ENCODE measurements around the gene TMEM229B. TPM values are rescaled to one million over a fixed set of nuclear protein-coding genes. Genes with fewer than 3 reads are reported as not detected.
A peak's percentile ranks its signal among the peaks of the same experiment; 100 is the strongest.

Gene TMEM229B
- total RNA-seq, 1 experiment from 2014 or later = 0.71 TPM

- peak within 1 kb of the TSS; percentile 66 to 80 for H3K4me3 ChIP-seq (replicated peaks in 1 of 2; ENCODE audit: low read depth in 1 of 2, low read length in 2 of 2)
- CTCF ChIA-PET = interaction anchor here (0.7 to 1.2 kb wide), 4 partner anchors 9 to 171 kb away, joined by 3 to 5 read pairs (median 4); no protein-coding TSS in a partner anchor
- no TSS peak for BruUV-seq (replicated peaks)
- RAD21 ChIA-PET (ENCODE audit: low non-redundant PET in 1 of 2, low total read pairs in 2 of 2, uncharacterized antibody in 2 of 2, unreplicated experiment in 2 of 2) = interaction anchor here in 1 of 2 experiments (1.5 kb wide), 1 partner anchor 38 kb away, joined by 4 read pairs; no protein-coding TSS in a partner anchor
- no peaks in the 10 kb centered on the region for H3K27me3 ChIP-seq (ENCODE audit: insufficient read depth, low read length)
- H4K20me1 ChIP-seq (ENCODE audit: insufficient read depth) = no peaks in the 10 kb centered on the region
- TF ChIP-seq YY1 (IDR thresholded peaks at IDR 0.05; ENCODE audit: extremely low read depth, insufficient replicate concordance, low read depth, low read length) = peak; percentile 36
- TF ChIP-seq SIN3A (IDR thresholded peaks at IDR 0.05; ENCODE audit: low read depth) = peak; percentile 47; the same call in 1 of the 2 replicates
- peak; percentile 86 for TF ChIP-seq POLR2AphosphoS5 (IDR thresholded peaks at IDR 0.05; ENCODE audit: low read depth, low read length)
- TF ChIP-seq MAX (IDR thresholded peaks at IDR 0.05) = peak; percentile 53; the same call in 1 of the 2 replicates
- TF ChIP-seq POLR2A (IDR thresholded peaks at IDR 0.05; ENCODE audit: borderline replicate concordance, extremely low read depth, insufficient read depth, insufficient read length) = peak; percentile 89
- TF ChIP-seq TCF7L2 (IDR thresholded peaks at IDR 0.05; ENCODE audit: borderline replicate concordance, extremely low read depth, insufficient read depth, insufficient read length) = no peak
- TF ChIP-seq JUND (IDR thresholded peaks at IDR 0.05) = no peak
- TF ChIP-seq ZFX (IDR thresholded peaks at IDR 0.05) = peak; percentile 83
- no peak for TF ChIP-seq RAD21 (IDR thresholded peaks at IDR 0.05; ENCODE audit: low read depth)
- no peak for TF ChIP-seq FOSL1 (IDR thresholded peaks at IDR 0.05; ENCODE audit: low read depth)
- H3K27ac ChIP-seq (ENCODE audit: low read depth, low read length) = peak within 1 kb of the TSS; percentile 89
- H3K36me3 ChIP-seq (ENCODE audit: control insufficient read depth in 1 of 2, insufficient read depth in 2 of 2, low read length in 2 of 2) = no peaks in the 10 kb centered on the region
- H2AFZ ChIP-seq (ENCODE audit: low read depth, low read length, poor library complexity, severe bottlenecking) = peak within 1 kb of the TSS; percentile 70
- H3K4me2 ChIP-seq (ENCODE audit: low read length) = peak within 1 kb of the TSS; percentile 83
- POLR2A ChIA-PET = interaction anchor here (0.7 to 1.8 kb wide), 3 partner anchors 16 to 162 kb away, joined by 3 to 5 read pairs (median 3); partner anchors contain the start of gene RDH11
- intact Hi-C loops (cut with micrococcal nuclease) = loop anchor here (5.0 kb wide), 1 partner anchor 106 kb away; no protein-coding TSS in a partner anchor
- no peaks in the 10 kb centered on the region for H3K9me2 ChIP-seq (ENCODE audit: insufficient read depth)
- 0 out of 2 replicates have a peak, but pooled peaks cover 6% of the 10 kb centered on the region for H3K79me2 ChIP-seq (ENCODE audit: insufficient read depth, low read length)
- peak; percentile 91 for ATAC-seq
- peaks cover 8 to 19% of the 10 kb centered on the region in 2 experiments for H3K4me1 ChIP-seq (ENCODE audit: control insufficient read depth in 1 of 2, insufficient read depth in 2 of 2, low read length in 2 of 2)
- no peaks in the 10 kb centered on the region for H3K9me3 ChIP-seq (ENCODE audit: control insufficient read depth in 1 of 2, insufficient read depth in 1 of 2, low read depth in 1 of 2, low read length in 2 of 2)
- H3K9ac ChIP-seq (ENCODE audit: low read length) = peak within 1 kb of the TSS; percentile 66
- DNase-seq (ENCODE audit: low read depth, low spot score) = peak; percentile 47
Observed at GRCh38 chr14:67532998-67533753, 44.7 kb upstream of the TMEM229B start, which contains the start of gene PLEKHH1. TSS of gene PLEKHH1 (plus strand) at chr14:67533290. CDS start at chr14:67541868, 8,578 bp downstream.

Data from HCT116 (cell line).